ENCODE results near the gene DTHD1.

DTHD1 gene

GRCh38 chr4:36349938-36350549 lies 68.6 kb downstream of the DTHD1 start:
- no peak for DNase-seq

GRCh38 chr4:36351082-36351666 lies 69.8 kb downstream of the DTHD1 start:
- peak; percentile 53 for DNase-seq

GRCh38 chr4:36353998-36354397 lies 72.6 kb downstream of the DTHD1 start:
- no peak for DNase-seq

- no peak for DNase-seq
These were observed 76.8 kb downstream of the DTHD1 start for GRCh38 chr4:36358173-36358572.

GRCh38 chr4:36360755-36361154 lies 79.3 kb downstream of the DTHD1 start:
- no peak for DNase-seq

GRCh38 chr4:36363024-36363423 lies 81.6 kb downstream of the DTHD1 start:
- no peak for DNase-seq

GRCh38 chr4:36374836-36375511 lies 93.6 kb downstream of the DTHD1 start:
- DNase-seq = no peak

- DNase-seq = peak; percentile 1
These were observed 104.6 kb downstream of the DTHD1 start for GRCh38 chr4:36385951-36386571.

GRCh38 chr4:36386691-36387090 lies 105.3 kb downstream of the DTHD1 start:
- no peak for DNase-seq

- no peak for DNase-seq
These were observed 107.3 kb downstream of the DTHD1 start for GRCh38 chr4:36388710-36389109.

GRCh38 chr4:36391411-36391810 lies 110.0 kb downstream of the DTHD1 start:
- DNase-seq = no peak

GRCh38 chr4:36392024-36392423 lies 110.6 kb downstream of the DTHD1 start:
- no peak for DNase-seq

GRCh38 chr4:36392916-36393315 lies 111.5 kb downstream of the DTHD1 start:
- DNase-seq = no peak

All from effector CD8-positive, alpha-beta T cell (primary cell).